Endothelial cell of umbilical vein (primary cell): ENCODE data around the gene GFOD1. TPM values are rescaled to one million over a fixed set of nuclear protein-coding genes. Genes with fewer than 3 reads are reported as not detected.
"Not testable (repeated sequence)": the region's sequence is repeated elsewhere in the genome, so short reads cannot be mapped to it uniquely, and the experiment has no call there.

Source experiments
- BruUV-seq: library from RNA; stranded (reverse); fragments of 400-500 nt; replicated peaks from 2 replicates; lab custom pipeline; 2021; lab: Mats Ljungman, UMichigan
- CTCF ChIA-PET: fragments of 300-600, 350-600 bp; sonication (Branson Sonifier 250); formaldehyde crosslinking; loops from one replicate; lab custom pipeline; 2021; ENCODE audit warnings: antibody characterized with exemption, inconsistent platforms; lab: Charles Lee
- POLR2A ChIA-PET: fragments of 300-600, 350-600 bp; sonication (Branson Sonifier 250); formaldehyde crosslinking; loops from one replicate; lab custom pipeline; 2021; ENCODE audit warnings: antibody characterized with exemption, inconsistent platforms; lab: Charles Lee
- DNase-seq: peaks from one replicate; pipeline ENCODE4 v3.0.0-alpha.2; 2011; ENCODE audit warnings: low read depth, low spot score
- FAIRE-seq: peaks from 2 replicates; lab custom pipeline; 2011; peaks lifted over from hg19 to GRCh38; lab: Jason Lieb, UNC
- H2AFZ ChIP-seq: 2 replicates; pipeline ENCODE4 v1.6.0; 2012; ENCODE audit warnings: low read depth, low read length, control low read depth, inconsistent platforms
- H3K27ac ChIP-seq: 2 replicates; pipeline ENCODE4 v1.5.1; 2011; ENCODE audit warnings: low read depth, mild to moderate bottlenecking, control low read depth, low read length, moderate library complexity; ENCODE audit not compliant: insufficient read depth
- H3K27me3 ChIP-seq, 2 experiments: 2 replicates each; pipeline versions ENCODE4 v1.6.0 to v1.6.1; 2011; ENCODE audit warnings: low read length in 2 of 2, mixed read lengths in 1 of 2; ENCODE audit not compliant: control insufficient read depth in 2 of 2, insufficient read depth in 2 of 2
- H3K36me3 ChIP-seq, 2 experiments: 2 replicates in 1 of 2; 3 replicates in 1 of 2; pipeline ENCODE4 v1.5.1; 2011; ENCODE audit warnings: low read length in 2 of 2, mild to moderate bottlenecking in 1 of 2, moderate library complexity in 1 of 2; ENCODE audit not compliant: control insufficient read depth in 2 of 2, insufficient read depth in 2 of 2; ENCODE audit errors: extremely low read depth in 1 of 2
- H3K4me1 ChIP-seq: 3 replicates; pipeline ENCODE4 v1.5.1; 2011; ENCODE audit warnings: mild to moderate bottlenecking, low read length; ENCODE audit not compliant: control insufficient read depth, insufficient read depth; ENCODE audit errors: extremely low read depth
- H3K4me2 ChIP-seq: 2 replicates; pipeline ENCODE4 v1.6.1; 2011; ENCODE audit warnings: low read length, control low read depth, mixed read lengths; ENCODE audit not compliant: insufficient read depth
- H3K4me3 ChIP-seq, 3 experiments: fragments of 200-600 bp in 1 of 3; sonication (generic), shearing (Covaris generic) in 1 of 3; replicated peaks in 1 of 3; 2 replicates each; pipeline ENCODE4 v1.5.1; 2011 to 2016; ENCODE audit warnings: control low read depth in 3 of 3, low read length in 3 of 3, mild to moderate bottlenecking in 2 of 3, inconsistent platforms in 1 of 3, low read depth in 1 of 3, moderate library complexity in 1 of 3; ENCODE audit not compliant: insufficient read depth in 1 of 3
- H3K79me2 ChIP-seq: 2 replicates; pipeline ENCODE4 v1.6.0; 2012; ENCODE audit warnings: low read length, inconsistent platforms; ENCODE audit not compliant: control insufficient read depth, insufficient read depth
- H3K9ac ChIP-seq: replicated peaks from 2 replicates; pipeline ENCODE3; 2011; ENCODE audit warnings: low read length, control low read depth; ENCODE audit not compliant: insufficient read depth; ENCODE audit errors: extremely low read depth
- H3K9me1 ChIP-seq: replicated peaks from 3 replicates; pipeline ENCODE4 v1.6.0; 2011; ENCODE audit warnings: mild to moderate bottlenecking, low read length; ENCODE audit not compliant: control insufficient read depth, insufficient read depth; ENCODE audit errors: extremely low read depth
- H3K9me3 ChIP-seq: replicated peaks from 2 replicates; pipeline ENCODE4 v1.5.1; 2012; ENCODE audit warnings: low read length, inconsistent platforms; ENCODE audit not compliant: control insufficient read depth, insufficient read depth
- H4K20me1 ChIP-seq: replicated peaks from 2 replicates; pipeline ENCODE3; 2011; ENCODE audit warnings: mild to moderate bottlenecking, low read length; ENCODE audit not compliant: control insufficient read depth, insufficient read depth; ENCODE audit errors: extremely low read depth
- CTCF ChIP-seq, 2 donors: IDR thresholded peaks; 1 replicate in 1 of 2; 2 replicates in 1 of 2; pipeline ENCODE4 v1.5.1; 2011; ENCODE audit warnings: low read length in 2 of 2, mild to moderate bottlenecking in 2 of 2, moderate library complexity in 2 of 2, control low read depth in 1 of 2, inconsistent platforms in 1 of 2, low read depth in 1 of 2; ENCODE audit not compliant: insufficient read depth in 1 of 2; ENCODE audit errors: extremely low read depth in 1 of 2
- MYC ChIP-seq: IDR thresholded peaks from one replicate; pipeline ENCODE4 v1.6.1; 2011; ENCODE audit warnings: mild to moderate bottlenecking, low read depth, low read length
- dilution Hi-C: fragments of 300-500 bp; cut with MboI; formaldehyde crosslinking; loops from one replicate; pipeline ENCODE4 v1.15.0; 2019; ENCODE audit warnings: low sequenced_read_pairs; ENCODE audit not compliant: extremely low pct_ligation_motif_present
- intact Hi-C: fragments of 100-400 bp; cut with micrococcal nuclease; formaldehyde crosslinking; loops from one replicate; pipeline ENCODE4 v1.10.0; 2022
- polyA plus RNA-seq, 4 experiments: library from polyadenylated mRNA; depleted of rRNA in 3 of 4; stranded (reverse) in 3 of 4; unstranded in 1 of 4; fragments of >200 nt; gene quantifications; 2 replicates each; pipeline versions ENCODE4 v1.2.1 to v1.2.3, GENCODE V29; 2011 to 2012; ENCODE audit warnings: missing spikeins in 1 of 4
- total RNA-seq: library from RNA; stranded (reverse); gene quantifications from 2 replicates; pipeline ENCODE4 v1.2.3, GENCODE V29; 2021

The GFOD1 gene
- total and polyA plus RNA-seq, 2 donors (not counting 3 experiments of a cell fraction or from before 2014, with no cell fraction given): 12.1 to 24.1 TPM

GRCh38 chr6:13389237-13389636 lies 98.2 kb downstream of the GFOD1 start:
- H3K79me2 ChIP-seq, H3K9ac ChIP-seq, H2AFZ ChIP-seq, H3K9me3 ChIP-seq, H3K4me2 ChIP-seq, H3K9me1 ChIP-seq, H3K27me3 ChIP-seq, dilution Hi-C loops, H3K36me3 ChIP-seq, POLR2A ChIA-PET, BruUV-seq, FAIRE-seq, H3K4me3 ChIP-seq, H4K20me1 ChIP-seq, H3K27ac ChIP-seq, CTCF ChIA-PET, H3K4me1 ChIP-seq, DNase-seq, intact Hi-C loops: not testable (repeated sequence)

GRCh38 chr6:13388769-13389168 lies 98.6 kb downstream of the GFOD1 start:
- H3K4me1 ChIP-seq, dilution Hi-C loops, intact Hi-C loops, H3K4me3 ChIP-seq, H3K9ac ChIP-seq, H3K36me3 ChIP-seq, H3K9me1 ChIP-seq, DNase-seq, BruUV-seq, FAIRE-seq, H4K20me1 ChIP-seq, H3K27ac ChIP-seq, POLR2A ChIA-PET, H3K79me2 ChIP-seq, H3K27me3 ChIP-seq, H2AFZ ChIP-seq, CTCF ChIA-PET, H3K4me2 ChIP-seq, H3K9me3 ChIP-seq: not testable (repeated sequence)

DNA sequence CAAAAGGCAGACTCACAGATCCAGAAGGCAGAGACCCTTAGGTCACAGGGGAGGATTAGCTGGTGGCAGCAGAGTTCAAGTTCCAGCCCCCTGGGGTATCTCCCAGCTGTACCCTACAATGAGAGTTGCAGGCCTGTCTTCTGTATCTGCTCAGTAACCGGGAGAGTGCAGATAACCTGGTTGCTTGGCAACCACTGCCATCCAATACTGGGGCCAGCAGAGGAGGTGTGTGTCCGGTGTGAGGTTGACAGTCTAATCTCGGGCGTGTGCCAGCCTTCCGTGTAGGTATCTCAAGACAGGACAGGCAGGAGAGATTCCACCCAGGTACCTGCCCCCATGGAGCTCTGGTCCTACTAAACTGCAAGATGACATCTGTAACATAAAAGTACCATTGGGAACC lies 102.4 kb downstream of the GFOD1 start:
- Histone ChIP-seq H4K20me1 (no peaks in the 10 kb centered on the region), H3K9me3 (no peaks in the 10 kb centered on the region), H3K36me3 (no peaks in the 10 kb centered on the region), H3K9ac (no peak overlapping the region), H3K4me2 (no peak overlapping the region), H3K4me1 (no peaks in the 10 kb centered on the region), H3K27ac (no peak overlapping the region), H3K79me2 (no peaks in the 10 kb centered on the region), H3K4me3 (no peak overlapping the region), H2AFZ (no peak overlapping the region), H3K9me1 (no peaks in the 10 kb centered on the region), H3K27me3 (no peaks in the 10 kb centered on the region)
- dilution Hi-C loops: no loop called here
- no peak for TF ChIP-seq CTCF (IDR thresholded peaks at IDR 0.05; ENCODE audit: extremely low read depth in 1 of 2, insufficient read depth in 1 of 2, low read depth in 1 of 2, low read length in 2 of 2)
- TF ChIP-seq MYC: no peak
- ChIA-PET CTCF (interaction anchor here (1.1 to 2.2 kb wide), 3 partner anchors 12 to 190 kb away, joined by 3 to 5 read pairs (median 4); no protein-coding TSS in a partner anchor), POLR2A (no interaction called here)
- intact Hi-C loops: no loop called here
- FAIRE-seq: no peak
- DNase-seq: no peak
- no TSS peak for BruUV-seq
